Suprapubic skin (tissue), 4 donors: Measurements from ENCODE around the gene CAMTA1.

Experiments
- EP300 ChIP-seq: sonication (generic); formaldehyde crosslinking; IDR thresholded peaks from one replicate; pipeline ENCODE4 v1.6.1; 2017; ENCODE audit warnings: antibody characterized with exemption
- POLR2A ChIP-seq, 2 donors: fragments of 450-650 bp; IDR thresholded peaks; one replicate each; pipeline ENCODE4 v1.6.1; 2017; ENCODE audit warnings: antibody characterized with exemption in 2 of 2, mild to moderate bottlenecking in 2 of 2, moderate library complexity in 2 of 2
- POLR2AphosphoS5 ChIP-seq, 3 donors: sonication (generic); formaldehyde crosslinking; IDR thresholded peaks; one replicate each; pipeline ENCODE4 v1.6.1; 2017; ENCODE audit warnings: antibody characterized with exemption in 3 of 3
- TF ChIP-seq, protein P1 (sequence below), 2 donors: fragments of 200-600 bp in 1 of 2; fragments of 450-650 bp in 1 of 2; sonication (generic) in 1 of 2; IDR thresholded peaks; one replicate each; pipeline ENCODE4 v1.5.1; 2016 to 2019; ENCODE audit warnings: antibody characterized with exemption in 2 of 2, mild to moderate bottlenecking in 1 of 2, moderate library complexity in 1 of 2

DNA sequence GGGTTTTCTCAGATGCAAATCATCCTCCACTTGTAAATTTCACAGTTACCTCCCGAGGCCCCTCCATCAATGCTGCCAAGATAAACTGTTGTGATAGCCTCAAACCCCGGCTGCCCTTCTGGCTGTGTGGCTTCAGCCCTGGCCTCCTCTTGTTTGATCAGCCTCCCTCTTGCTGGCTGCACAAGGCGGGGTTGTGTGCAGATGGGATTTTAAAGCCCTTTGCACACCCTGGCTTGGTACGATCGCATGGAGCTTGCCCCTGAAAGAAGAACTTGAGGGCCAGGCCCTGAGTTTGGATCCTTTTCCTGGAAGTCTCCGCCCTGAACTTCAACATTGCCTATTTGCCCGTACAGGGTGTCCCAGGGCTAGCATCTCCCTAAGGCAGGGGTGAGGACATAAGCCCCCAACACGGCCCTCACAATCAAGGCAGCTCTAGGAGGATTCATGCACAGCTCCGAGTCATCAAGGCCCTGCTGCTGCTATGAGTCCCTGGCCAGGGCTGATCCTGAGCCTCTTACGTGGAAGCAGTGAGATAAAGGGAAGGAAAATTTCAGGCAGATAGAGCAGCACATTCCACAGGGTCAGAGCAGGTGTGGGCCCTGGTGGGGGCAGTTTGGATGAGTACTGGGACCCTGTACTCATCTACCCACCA is 804.6 kb downstream of the CAMTA1 start:
- TF ChIP-seq, protein P1, sequence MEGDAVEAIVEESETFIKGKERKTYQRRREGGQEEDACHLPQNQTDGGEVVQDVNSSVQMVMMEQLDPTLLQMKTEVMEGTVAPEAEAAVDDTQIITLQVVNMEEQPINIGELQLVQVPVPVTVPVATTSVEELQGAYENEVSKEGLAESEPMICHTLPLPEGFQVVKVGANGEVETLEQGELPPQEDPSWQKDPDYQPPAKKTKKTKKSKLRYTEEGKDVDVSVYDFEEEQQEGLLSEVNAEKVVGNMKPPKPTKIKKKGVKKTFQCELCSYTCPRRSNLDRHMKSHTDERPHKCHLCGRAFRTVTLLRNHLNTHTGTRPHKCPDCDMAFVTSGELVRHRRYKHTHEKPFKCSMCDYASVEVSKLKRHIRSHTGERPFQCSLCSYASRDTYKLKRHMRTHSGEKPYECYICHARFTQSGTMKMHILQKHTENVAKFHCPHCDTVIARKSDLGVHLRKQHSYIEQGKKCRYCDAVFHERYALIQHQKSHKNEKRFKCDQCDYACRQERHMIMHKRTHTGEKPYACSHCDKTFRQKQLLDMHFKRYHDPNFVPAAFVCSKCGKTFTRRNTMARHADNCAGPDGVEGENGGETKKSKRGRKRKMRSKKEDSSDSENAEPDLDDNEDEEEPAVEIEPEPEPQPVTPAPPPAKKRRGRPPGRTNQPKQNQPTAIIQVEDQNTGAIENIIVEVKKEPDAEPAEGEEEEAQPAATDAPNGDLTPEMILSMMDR (IDR thresholded peaks at IDR 0.05) = no peak
- no peak for TF ChIP-seq POLR2A (IDR thresholded peaks at IDR 0.05)
- TF ChIP-seq POLR2AphosphoS5 (IDR thresholded peaks at IDR 0.05) = no peak
- TF ChIP-seq EP300 = no peak
